Stimulated activated CD4-positive, alpha-beta T cell treated with anti-CD3 and anti-CD28 coated beads, Interleukin-12 subunit alpha, Interleukin-12 subunit beta, amount 100 ng/mL, for 24 hours (primary cell): ENCODE results near the gene EPOP.
A peak's percentile ranks its signal among the peaks of the same experiment; 100 is the strongest.

Experiments
- DNase-seq, 2 experiments: peaks; one replicate each; pipeline ENCODE4 v3.0.0-alpha.2; 2020; ENCODE audit warnings: low read depth in 2 of 2

Gene EPOP

GRCh38 chr17:38674014-38674748, 576 bp downstream of the EPOP start:
- peak in 1 of 2 experiments; percentile 32 for DNase-seq

GRCh38 chr17:38673707-38674013, 1.1 kb downstream of the EPOP start:
- DNase-seq = no peak

DNA sequence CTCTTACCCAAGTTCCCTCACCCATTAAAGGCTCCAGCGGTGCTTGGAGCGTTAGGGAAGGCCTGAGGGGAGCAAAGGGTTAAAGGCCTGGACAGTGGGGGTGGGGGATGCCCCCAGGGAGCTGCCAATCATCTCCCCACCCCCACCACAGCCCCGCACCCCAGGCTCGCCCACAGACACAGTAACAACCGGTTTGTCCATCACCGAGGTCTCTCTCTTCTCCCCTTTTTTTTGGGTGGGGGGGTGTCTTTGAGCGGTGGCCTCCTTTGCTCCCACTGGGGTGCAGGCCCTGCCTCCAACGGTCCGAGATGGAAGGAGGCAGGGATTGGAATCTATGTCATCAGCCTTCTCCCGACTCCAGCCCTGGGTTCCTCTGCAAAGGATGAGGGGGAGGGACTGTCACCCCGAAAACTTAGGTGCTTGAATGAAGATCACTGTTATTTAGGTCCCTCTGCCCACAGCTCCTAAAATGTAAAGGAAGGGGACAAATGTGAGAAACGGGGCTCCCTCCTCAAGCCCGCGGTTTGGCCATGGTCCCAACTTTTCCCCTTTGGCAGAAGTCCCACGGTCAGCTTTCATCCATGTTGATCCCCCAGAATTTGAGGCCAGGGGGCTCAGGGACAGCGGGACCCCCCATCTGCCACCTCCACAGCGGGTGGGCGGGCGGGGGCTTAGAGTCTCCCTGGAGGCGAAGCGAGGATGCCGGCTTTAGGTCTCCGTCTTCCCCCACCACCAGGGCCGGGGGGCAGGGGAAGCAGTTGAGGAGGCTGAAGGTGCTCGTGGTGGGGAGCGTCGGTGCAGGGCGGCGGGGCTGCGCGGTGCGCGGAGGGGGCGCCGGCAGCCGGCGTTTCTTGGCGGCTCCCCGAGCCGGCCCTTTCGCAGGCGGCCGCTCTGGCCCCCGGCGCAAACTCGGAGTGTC, 1.7 kb downstream of the EPOP start:
- no peak for DNase-seq

GRCh38 chr17:38671939-38672720, 2.6 kb downstream of the EPOP start:
- DNase-seq = no peak

GRCh38 chr17:38669520-38669919, 5.2 kb downstream of the EPOP start:
- no peak for DNase-seq

GRCh38 chr17:38667787-38668122, 7.0 kb downstream of the EPOP start:
- DNase-seq = no peak

DNA sequence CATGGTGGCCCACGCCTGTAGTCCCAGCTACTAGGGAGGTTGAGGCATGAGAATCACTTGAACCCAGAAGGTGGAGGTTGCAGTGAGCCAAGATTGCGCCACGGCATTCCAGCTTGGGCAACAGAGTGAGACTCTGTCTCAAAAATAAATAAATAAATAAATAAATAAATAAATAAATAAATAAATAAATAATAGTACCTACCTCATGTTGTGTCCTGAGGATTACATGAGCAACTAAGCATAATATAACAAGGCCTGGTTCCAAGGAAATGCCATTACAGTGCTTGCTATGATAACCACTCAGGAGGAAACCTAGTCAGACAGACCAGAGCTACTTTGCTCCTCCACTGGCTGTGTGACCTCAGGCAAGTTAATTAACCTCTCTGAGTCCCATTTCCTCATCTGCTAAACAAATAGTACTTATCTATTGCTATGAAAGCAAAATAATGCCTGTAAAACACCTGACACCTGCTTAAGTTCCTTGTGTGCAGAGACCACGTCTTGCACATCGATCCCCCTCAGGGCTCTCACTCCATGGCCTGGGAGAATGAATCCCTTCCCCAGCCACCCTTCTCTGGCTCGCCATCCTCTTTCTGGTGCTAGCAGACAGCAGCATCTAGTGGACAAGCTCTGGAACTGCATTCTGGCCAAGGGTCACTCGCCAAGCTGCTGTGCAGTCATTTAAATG, 7.5 kb downstream of the EPOP start:
- peak; percentile 23 to 42 for DNase-seq

DNA sequence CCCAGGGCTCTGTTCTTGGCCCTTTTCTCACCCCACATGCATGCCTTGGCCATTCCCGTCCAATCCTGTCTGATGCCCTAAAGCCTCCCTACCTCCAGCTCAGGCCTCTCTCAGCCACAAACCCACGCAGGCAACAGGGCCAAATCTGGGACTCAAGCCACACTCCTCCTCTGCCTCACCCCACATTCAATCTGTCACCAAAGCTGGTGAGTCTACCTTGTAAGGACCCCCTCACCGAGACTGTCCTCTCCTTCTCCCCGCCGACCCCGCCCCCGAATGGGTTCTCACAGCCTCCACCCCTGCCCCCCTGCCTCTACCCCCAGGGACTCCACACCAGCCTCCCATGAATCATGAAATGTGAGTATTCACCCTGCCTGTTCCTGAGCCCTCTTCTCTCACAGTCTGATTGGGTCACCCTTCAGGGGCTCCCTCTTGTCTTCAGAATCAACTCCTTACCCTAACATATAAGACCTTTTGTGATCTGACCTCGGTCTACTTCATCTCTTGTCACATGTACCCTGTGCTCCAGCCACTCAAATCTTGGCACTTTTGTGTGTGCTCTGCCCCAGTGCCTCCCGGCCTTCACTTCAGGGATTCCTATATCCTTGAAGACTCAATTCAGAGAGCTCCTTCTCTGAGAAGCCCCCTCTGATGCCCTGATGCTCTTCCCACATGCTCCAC, 10.7 kb downstream of the EPOP start:
- no peak for DNase-seq

DNA sequence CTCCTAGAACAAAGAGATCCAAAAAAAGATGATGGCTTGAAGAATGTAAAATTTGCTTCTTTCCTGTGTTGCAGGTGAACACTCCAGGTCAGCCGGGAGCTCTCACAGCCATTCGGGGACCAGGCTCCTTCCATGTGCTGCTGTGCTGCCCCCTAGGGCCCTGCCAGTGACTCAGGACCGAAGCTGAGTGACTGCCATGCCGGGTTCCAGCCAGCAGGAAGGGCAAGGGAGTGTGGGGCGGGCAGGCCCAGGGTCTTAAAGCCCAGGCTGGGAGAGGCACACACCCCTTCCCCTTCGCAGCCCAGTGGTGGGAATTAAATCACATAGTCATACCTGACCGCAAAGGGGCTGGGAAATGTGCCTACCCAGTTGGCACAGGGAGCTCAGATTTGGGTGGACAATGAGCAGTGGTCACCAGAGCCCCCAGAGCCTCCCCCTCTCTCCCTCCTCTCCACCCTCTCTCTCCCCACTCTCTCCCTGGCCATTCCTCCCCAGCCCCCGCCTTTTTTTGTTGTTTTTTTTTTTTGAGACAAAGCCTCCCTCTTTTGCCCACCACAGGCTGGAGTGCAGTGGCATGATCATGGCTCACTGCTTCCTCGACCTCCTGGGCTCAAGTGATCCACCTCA, 11.5 kb downstream of the EPOP start:
- peak in 1 of 2 experiments; percentile 38 for DNase-seq

- no peak for DNase-seq
Measured at GRCh38 chr17:38660097-38661025, 14.4 kb downstream of the EPOP start.

- no peak for DNase-seq
Measured at GRCh38 chr17:38659415-38659814, 15.3 kb downstream of the EPOP start.

- DNase-seq = no peak
Measured at GRCh38 chr17:38658741-38659345, 15.9 kb downstream of the EPOP start.

- no peak for DNase-seq
Measured at GRCh38 chr17:38657824-38658740, 16.7 kb downstream of the EPOP start.

DNA sequence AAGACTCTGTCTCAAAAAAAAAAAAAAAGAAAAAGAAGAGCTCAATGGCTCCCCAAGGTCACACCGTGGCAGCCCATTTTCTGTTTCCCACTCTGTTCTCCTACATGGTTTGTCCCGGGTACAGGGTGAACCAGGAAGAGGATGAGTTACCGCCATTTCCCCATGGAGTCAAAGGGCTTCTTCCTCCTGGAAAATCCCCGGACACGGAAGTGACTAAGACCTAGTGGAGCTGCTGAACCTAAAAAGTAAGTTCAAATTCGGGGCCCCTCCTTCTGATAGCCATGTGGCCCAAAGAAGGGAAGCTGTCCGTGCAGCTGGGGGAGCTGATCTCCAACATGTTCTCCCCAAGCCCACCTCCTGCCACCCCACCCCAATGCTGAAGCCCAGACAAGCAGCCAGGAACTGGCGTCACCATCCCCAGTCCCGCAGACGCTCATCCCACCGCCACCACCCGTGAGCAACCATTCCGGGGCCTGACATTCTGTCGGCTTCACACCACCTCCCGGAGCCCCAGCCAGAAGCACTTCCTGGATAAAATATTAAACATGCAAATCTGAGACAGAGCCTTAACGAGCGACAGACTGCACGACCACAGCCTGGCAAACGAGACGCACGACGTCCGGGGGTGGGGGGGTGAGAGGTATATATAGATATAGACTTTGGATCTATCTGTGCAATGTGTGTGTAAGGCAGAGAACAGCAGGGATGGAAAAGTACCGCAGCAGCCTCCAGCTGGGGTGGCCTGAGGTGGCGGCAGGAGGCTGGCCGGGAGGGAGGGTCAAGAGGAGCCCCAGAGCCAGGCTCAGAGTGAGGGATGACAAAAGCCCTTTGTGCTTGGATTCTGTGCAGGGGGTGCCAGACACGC, 17.6 kb downstream of the EPOP start:
- no peak for DNase-seq

GRCh38 chr17:38654411-38655398, 20.1 kb downstream of the EPOP start:
- no peak for DNase-seq

DNA sequence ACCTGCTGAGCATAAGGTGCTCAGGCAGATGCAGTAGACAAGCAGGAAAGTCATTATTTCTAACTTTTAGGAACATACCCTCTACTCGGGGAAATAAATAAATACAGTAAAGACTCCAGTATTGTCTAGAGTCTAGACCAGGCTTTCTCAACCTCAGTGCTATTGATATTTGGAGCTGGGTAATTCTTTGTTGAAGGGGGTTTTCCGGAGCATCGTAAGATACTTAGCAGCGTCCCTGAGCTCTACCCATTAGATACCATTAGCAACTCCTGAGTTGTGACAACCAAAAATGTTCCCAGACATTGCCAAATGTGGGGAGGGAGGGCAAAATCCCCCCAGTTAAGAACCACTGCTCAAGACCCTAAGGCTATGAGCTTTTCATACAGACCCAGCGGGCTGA, 21.1 kb downstream of the EPOP start:
- no peak for DNase-seq
